LNCaP clone FGC (cell line): ENCODE data around the gene ARL8B.

ENCODE experiments used
- DNase-seq: peaks from one replicate; pipeline ENCODE4 v3.0.0-alpha.2; 2011; ENCODE audit warnings: low read depth
- H3K4me3 ChIP-seq: 2 replicates; pipeline ENCODE4 v1.5.1; 2011; ENCODE audit warnings: mild to moderate bottlenecking, low read depth, low read length, control low read depth
- TF ChIP-seq, protein P1 (sequence below): IDR thresholded peaks from 2 replicates; pipeline ENCODE4 v1.5.1; 2012; ENCODE audit warnings: mild to moderate bottlenecking; ENCODE audit not compliant: control insufficient read depth, insufficient read depth; ENCODE audit errors: extremely low read depth

ARL8B gene

GRCh38 chr3:5190147-5190791 lies 68.2 kb downstream of the ARL8B start:
- no peak overlapping the region for H3K4me3 ChIP-seq
- DNase-seq, result no peak
- TF ChIP-seq, protein P1, sequence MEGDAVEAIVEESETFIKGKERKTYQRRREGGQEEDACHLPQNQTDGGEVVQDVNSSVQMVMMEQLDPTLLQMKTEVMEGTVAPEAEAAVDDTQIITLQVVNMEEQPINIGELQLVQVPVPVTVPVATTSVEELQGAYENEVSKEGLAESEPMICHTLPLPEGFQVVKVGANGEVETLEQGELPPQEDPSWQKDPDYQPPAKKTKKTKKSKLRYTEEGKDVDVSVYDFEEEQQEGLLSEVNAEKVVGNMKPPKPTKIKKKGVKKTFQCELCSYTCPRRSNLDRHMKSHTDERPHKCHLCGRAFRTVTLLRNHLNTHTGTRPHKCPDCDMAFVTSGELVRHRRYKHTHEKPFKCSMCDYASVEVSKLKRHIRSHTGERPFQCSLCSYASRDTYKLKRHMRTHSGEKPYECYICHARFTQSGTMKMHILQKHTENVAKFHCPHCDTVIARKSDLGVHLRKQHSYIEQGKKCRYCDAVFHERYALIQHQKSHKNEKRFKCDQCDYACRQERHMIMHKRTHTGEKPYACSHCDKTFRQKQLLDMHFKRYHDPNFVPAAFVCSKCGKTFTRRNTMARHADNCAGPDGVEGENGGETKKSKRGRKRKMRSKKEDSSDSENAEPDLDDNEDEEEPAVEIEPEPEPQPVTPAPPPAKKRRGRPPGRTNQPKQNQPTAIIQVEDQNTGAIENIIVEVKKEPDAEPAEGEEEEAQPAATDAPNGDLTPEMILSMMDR, result no peak

- H3K4me3 ChIP-seq, result no peak overlapping the region
- TF ChIP-seq, protein P1, result no peak
- DNase-seq, result no peak
Observed at GRCh38 chr3:5191555-5192304, 69.6 kb downstream of the ARL8B start.

- DNase-seq, result no peak
- no peak overlapping the region for H3K4me3 ChIP-seq
- TF ChIP-seq, protein P1, result no peak
Observed at GRCh38 chr3:5192571-5193365, 70.7 kb downstream of the ARL8B start.

DNA sequence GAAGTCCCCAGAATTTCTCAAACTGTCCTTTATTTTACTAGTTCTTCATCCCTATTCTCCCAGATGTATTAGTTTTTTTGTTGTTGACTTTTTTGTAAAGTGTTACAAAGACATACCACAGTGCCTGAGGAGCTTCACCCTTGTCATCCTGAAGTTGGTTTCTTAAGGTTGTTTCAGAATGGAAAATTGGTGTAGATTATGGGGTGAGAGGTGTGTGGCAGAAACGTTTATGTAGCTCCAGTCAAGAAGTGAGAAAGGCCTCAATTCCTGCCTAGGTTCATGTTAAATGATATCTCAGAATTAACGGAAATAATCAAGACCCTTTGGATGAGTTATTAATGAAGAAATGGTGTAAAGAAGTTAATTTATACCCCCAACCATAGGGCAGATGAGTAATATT lies 72.2 kb downstream of the ARL8B start:
- TF ChIP-seq, protein P1, result no peak
- no peak overlapping the region for H3K4me3 ChIP-seq
- no peak for DNase-seq

- no peak overlapping the region for H3K4me3 ChIP-seq
- TF ChIP-seq, protein P1, result no peak
- DNase-seq, result peak; percentile 56
Observed at GRCh38 chr3:5194801-5195509, 72.9 kb downstream of the ARL8B start.

DNA sequence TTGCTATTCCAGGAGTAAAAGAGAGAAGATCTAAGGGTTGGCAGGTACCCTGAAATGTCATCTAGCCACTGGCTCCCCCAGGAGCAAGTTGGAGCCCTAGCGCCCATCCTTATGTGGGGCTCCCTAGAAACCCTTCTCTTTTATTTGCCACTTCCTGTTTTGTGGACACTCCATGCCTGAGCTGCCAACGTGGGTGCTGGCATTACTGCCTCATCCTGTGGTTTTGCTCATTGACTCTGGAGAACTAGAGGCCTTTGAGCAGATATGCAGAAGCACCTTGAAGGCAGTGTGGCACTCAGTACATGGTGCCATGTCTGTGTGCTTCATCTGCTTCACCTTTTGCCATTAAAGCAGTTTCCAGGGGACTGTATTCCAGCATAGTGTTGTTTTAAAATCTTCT lies 73.5 kb downstream of the ARL8B start:
- DNase-seq, result no peak
- TF ChIP-seq, protein P1, result no peak
- H3K4me3 ChIP-seq, result no peak overlapping the region
